H1 (cell line): ENCODE results near the gene GLYR1. TPM values are rescaled to one million over a fixed set of nuclear protein-coding genes. Genes with fewer than 3 reads are reported as not detected.

Source experiments
- EP300 ChIP-seq, 2 experiments: IDR thresholded peaks; 1 replicate in 1 of 2; 2 replicates in 1 of 2; pipeline ENCODE4 v1.6.1; 2011 to 2012; ENCODE audit warnings: low read depth in 2 of 2, low read length in 2 of 2, mild to moderate bottlenecking in 2 of 2, borderline replicate concordance in 1 of 2, inconsistent platforms in 1 of 2, moderate library complexity in 1 of 2
- KDM4A ChIP-seq: IDR thresholded peaks from one replicate; pipeline ENCODE4 v1.7.1; 2012; ENCODE audit warnings: low read depth, mild to moderate bottlenecking, moderate library complexity, low read length, inconsistent platforms; ENCODE audit not compliant: severe bottlenecking
- POLR2A ChIP-seq, 2 experiments: IDR thresholded peaks; 1 replicate in 1 of 2; 2 replicates in 1 of 2; pipeline ENCODE4 v1.6.1; 2011; ENCODE audit warnings: low read depth in 2 of 2, low read length in 2 of 2, mild to moderate bottlenecking in 2 of 2; ENCODE audit errors: control extremely low read depth in 1 of 2
- SRF ChIP-seq: IDR thresholded peaks from 2 replicates; pipeline ENCODE4 v1.6.1; 2011; ENCODE audit warnings: mild to moderate bottlenecking, low read depth, low read length, moderate library complexity
- TCF12 ChIP-seq: IDR thresholded peaks from 2 replicates; pipeline ENCODE4 v1.6.1; 2011; ENCODE audit warnings: low read depth, mild to moderate bottlenecking, low read length
- ZNF274 ChIP-seq: IDR thresholded peaks from 2 replicates; pipeline ENCODE4 v1.7.0; 2012; ENCODE audit warnings: low read length, borderline replicate concordance; ENCODE audit errors: extremely low read depth
- polyA plus RNA-seq, 7 experiments: library from polyadenylated mRNA; depleted of rRNA in 3 of 7; stranded (reverse) in 5 of 7; unstranded in 2 of 7; fragments of >200 nt in 5 of 7; fragments of 200-250 nt in 2 of 7; gene quantifications; 1 replicate in 5 of 7; 2 replicates in 1 of 7; 4 replicates in 1 of 7; pipeline versions ENCODE4 v1.2.1 to v1.2.3, GENCODE V29; 2011 to 2013; ENCODE audit warnings: missing spikeins in 2 of 7, mixed read lengths in 2 of 7
- total RNA-seq: library from RNA; stranded (reverse); fragmentation: NEBNext Ultra II Directional; extraction: Animal tissue kit (Norgen Biotek cat#: 25700); gene quantifications from 2 replicates; pipeline ENCODE4 v1.2.1, GENCODE V29; 2021
- TF ChIP-seq, protein P1 (sequence below): IDR thresholded peaks from 2 replicates; pipeline ENCODE4 v1.6.1; 2011; ENCODE audit warnings: low read length, improper control_type of control experiment

Gene GLYR1
- total and polyA plus RNA-seq, 2 of the 8 experiments (the other 6 are each of a cell fraction or from before 2014, with no cell fraction given), result 50.2 to 115 TPM

DNA sequence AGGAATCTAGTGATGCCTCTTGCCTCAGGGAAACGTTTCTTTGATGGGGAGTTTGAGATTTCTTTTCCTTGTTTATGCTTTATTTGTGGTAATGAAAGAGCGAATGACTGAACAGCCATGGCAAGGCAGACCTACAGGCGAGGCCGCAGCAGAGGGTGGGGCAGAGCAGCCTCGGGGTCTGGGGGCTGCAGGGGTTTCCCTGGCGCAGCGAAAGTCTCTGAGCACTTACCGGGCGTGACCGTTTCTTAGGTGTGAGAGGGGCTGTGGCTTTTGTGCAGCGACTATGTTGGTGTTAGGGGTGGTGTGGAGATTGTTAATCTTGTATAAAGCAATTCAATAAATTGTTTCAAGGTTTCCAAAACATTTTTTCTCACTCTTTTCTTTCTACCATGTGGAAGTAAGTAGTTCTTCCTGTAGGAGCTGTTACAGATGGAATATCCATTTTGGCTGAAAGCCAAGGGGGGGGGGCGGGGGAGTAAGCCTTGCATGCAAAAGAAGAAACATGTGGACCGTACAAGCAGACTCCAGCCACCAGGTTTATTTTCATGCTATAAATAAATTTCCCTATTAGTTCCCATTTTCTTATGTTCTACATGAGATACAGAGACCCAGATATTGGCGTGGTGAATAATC is 35.0 kb upstream of the GLYR1 start (continued):
- TF ChIP-seq ZNF274 (no peak), SRF (no peak), TCF12 (no peak), POLR2A (IDR thresholded peaks at IDR 0.05; ENCODE audit: control extremely low read depth in 1 of 2, low read depth in 2 of 2, low read length in 2 of 2) (no peak), EP300 (IDR thresholded peaks at IDR 0.05; ENCODE audit: borderline replicate concordance in 1 of 2, low read depth in 2 of 2, low read length in 2 of 2) (no peak), KDM4A (no peak)
- TF ChIP-seq, protein P1, sequence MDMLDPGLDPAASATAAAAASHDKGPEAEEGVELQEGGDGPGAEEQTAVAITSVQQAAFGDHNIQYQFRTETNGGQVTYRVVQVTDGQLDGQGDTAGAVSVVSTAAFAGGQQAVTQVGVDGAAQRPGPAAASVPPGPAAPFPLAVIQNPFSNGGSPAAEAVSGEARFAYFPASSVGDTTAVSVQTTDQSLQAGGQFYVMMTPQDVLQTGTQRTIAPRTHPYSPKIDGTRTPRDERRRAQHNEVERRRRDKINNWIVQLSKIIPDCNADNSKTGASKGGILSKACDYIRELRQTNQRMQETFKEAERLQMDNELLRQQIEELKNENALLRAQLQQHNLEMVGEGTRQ, result no peak
- TF ChIP-seq, all 59 proteins: peak for 0
